Ammon's horn (tissue), 1 donor: ENCODE measurements around the gene DGKZ.
"Not testable (repeated sequence)": the region's sequence is repeated elsewhere in the genome, so short reads cannot be mapped to it uniquely, and the experiment has no call there.

ENCODE experiments used
- DNase-seq: peaks from one replicate; pipeline ENCODE4 v3.0.0-alpha.2; 2016; ENCODE audit warnings: low spot score

DGKZ gene

GRCh38 chr11:46346886-46347636 is at the start of gene DGKZ:
DGKZ (plus strand) TSS chr11:46347463; CDS start chr11:46347660, 197 bp downstream.
- DNase-seq = peak; percentile 91

- no peak for DNase-seq
Measured at GRCh38 chr11:46298699-46299433, 48.4 kb upstream of the DGKZ start.

DNA sequence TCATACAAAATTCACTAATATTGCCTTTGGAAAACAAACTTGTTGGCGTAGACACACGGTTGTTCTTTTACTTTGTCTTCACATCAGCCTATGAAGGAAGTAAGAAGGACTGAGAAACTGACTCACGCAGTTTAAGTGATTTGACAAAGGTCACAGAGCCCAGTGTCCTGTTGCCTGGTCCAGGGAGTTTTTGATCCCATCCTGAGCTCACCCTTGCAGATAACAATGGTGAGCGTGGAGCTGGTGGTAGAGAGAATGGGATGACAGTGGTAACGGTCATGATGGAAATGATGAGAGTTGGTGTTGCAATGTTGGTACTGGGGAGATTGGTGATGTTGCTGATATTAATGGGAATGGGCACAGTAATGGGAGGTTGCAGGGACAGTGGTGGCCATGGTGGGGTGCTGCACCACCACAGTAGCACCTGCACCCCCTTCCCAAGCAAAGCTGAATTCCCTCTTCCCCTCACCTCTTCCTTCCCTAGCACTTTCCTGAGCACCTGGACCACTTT is 47.8 kb upstream of the DGKZ start:
- DNase-seq = no peak

DNA sequence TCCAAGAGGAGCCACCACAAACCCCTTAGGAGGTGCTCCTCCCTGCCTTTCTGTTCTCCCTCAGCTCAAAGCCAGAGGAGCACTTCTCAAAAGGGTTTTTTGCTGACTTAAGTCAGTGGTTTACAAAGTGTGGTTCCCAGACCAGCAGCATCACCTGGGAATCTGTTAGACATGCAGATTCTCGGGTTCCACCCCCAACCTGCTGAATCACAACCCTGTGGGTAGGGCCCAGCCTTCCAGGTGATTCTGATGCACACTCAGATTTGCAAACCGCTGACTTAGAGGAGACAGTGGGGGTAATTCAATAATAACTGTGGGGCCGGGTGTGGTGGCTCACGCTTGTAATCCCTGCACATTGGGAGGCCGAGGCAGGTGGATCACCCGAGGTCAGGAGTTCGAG is 47.0 kb upstream of the DGKZ start:
- no peak for DNase-seq

DNA sequence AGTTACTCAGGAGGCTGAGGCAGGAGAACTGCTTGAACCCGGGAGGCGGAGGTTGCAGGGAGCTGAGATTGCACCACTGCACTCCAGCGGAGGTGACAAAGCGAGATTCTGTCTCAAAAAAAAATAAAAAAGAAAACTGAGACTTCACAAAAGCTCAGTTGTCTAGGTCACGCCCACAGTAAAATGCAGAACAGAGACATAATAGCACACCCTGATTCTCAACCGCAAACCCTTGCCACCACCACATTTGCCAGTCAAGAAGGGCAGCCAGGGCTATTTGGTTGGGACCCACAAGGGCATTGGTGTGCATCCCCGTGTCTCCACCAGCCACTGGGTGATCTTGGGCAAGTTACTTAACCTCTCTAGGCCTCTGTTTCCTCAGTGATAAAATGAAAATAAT is 44.4 kb upstream of the DGKZ start:
- DNase-seq = no peak

DNA sequence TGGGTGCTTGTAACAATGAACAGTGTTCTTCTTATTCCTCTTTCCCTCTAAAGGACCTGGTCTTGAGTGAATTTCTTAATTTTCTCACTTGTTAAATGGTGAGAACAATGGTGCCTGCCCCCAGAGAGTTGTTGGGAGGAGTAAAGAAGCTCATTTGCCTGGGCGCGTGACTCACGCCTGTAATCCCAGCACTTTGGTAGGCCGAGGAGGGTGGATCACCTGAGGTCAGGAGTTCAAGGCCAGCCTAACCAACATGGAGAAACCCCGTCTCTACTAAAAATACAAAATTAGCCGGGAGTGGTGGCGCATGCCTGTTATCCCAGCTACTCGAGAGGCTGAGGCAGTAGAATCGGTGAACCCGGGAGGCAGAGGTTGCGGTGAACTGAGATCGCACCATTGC is 43.2 kb upstream of the DGKZ start:
- DNase-seq = not testable (repeated sequence)

GRCh38 chr11:46304605-46305179 is 42.6 kb upstream of the DGKZ start:
- DNase-seq = no peak

GRCh38 chr11:46305295-46305694 is 42.0 kb upstream of the DGKZ start:
- DNase-seq = no peak

DNA sequence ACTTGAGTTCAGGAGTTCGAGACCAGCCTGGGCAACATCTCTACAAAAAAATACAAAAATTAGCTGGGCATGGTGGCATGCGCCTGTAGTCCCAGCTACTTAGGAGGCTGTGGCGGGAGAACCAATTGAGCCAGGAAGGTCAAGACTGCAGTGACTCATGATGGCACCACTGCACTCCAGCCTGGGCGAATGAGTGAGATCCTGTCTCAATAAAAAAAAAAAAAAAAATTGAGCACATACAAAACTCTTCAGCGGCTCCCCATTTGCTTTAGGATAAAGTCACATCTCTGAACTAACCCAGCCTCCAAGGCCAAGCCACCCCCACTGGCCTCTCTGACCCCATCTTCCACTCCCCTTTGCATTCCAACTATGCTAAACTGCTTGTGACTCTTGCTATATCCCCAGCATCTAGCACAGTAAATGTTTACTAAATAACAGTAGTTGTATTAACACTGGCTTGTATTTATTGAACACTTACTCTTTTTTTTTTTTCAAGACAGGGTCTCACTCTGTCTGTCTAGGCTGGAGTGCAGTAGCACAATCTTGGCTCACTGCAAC is 40.9 kb upstream of the DGKZ start:
- DNase-seq = no peak

- DNase-seq = no peak
Measured at GRCh38 chr11:46307369-46307768, 39.9 kb upstream of the DGKZ start.

DNA sequence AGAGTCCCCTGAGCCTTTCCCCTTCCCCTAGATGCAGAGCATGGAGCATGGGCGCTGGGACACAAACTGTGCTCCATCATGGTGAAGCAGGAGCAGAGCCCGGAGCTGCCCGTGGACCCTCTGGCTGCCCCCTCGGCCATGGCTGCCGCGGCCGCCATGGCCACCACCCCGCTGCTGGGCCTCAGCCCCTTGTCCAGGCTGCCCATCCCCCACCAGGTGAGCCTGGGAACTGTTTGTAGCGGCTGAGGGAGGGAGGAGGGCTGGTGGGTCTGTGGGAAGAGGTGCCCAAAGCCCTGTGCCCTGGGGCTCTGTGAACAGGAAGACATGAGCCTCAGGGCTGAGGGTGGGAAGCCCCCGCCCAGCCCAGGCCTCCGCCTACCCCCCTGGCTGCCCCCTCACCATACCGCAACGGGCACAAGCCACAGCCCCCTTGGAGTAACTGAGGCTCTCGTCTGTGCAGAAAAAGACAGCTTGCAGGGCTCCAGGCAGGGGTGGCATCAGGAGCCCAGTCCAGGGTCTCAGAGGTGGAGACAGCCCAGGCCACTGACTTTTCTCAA is 39.4 kb upstream of the DGKZ start:
- DNase-seq = no peak

- DNase-seq = peak; percentile 84
Measured at GRCh38 chr11:46308631-46309419, 38.4 kb upstream of the DGKZ start.

DNA sequence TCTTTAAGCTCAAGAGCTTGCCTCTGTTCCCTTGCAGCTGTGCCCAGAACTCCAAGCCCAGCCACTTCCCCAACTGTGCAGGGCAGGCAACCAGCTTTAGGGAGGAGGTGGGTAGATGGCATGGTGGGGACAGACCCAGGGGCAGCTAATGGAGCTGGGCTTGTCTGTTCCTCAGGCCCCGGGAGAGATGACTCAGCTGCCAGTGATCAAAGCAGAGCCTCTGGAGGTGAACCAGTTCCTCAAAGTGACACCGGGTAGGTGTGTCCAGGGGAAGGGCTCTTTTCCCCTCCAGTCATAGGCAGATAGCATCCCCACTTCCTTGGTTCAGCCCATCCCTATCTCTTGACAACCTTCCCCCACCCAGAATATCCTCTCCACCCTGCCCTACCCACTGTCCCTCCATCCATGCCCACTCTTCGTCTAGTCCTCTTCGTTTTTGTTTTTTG is 37.4 kb upstream of the DGKZ start:
- no peak for DNase-seq

GRCh38 chr11:46315033-46315738 is 32.1 kb upstream of the DGKZ start:
- DNase-seq = no peak

GRCh38 chr11:46315783-46316563 is 31.3 kb upstream of the DGKZ start:
- no peak for DNase-seq

GRCh38 chr11:46319074-46319453 is 28.2 kb upstream of the DGKZ start:
- DNase-seq = no peak

DNA sequence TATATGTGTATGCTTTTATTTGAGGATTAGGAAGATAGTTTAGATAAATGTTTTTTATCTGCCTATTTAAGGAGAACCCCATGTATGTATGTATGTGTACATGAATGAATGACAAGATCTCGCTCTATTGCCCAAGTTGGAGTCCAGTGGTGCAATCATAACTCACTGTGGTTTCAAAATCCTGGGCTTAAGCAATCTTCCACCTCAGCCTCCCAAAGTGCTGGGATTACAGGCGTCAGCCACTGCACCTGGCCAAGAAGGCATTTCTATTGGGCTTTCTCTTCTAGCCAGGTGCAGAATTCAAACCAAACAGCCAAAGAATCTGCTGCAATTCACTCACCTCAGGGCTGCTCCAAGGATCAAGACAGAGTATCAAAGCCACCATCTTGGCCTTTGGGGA is 25.5 kb upstream of the DGKZ start:
- DNase-seq = no peak

- DNase-seq = no peak
Measured at GRCh38 chr11:46322759-46323158, 24.5 kb upstream of the DGKZ start.

DNA sequence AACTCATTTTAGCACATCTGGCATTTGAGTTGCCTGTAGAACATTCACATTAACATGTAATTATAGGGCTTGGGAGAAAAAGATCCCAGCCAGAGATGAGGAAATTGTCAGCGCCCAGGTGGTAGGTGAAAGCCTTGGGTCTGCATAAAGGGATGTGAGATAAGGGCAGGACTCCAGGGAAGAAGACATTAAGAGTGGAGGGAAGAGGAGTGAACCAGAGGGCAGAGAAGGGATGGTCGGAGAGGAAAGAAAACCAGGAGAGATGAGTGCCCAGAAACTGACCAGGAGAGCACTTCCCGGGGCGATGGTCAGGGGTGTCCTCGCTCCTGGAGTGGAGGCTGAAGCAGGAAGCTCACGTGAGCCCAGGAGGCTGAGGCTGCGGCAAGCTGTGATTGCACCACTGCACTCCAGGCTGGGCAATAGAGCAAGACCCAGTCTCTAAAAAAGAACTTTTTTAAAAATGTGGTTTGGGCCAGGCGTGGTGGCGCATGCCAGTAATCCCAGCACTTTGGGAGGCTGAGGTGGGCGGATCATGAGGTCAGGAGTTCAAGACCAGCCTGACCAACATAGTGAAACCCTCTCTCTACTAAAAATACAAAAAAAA is 20.3 kb upstream of the DGKZ start:
- DNase-seq = no peak

DNA sequence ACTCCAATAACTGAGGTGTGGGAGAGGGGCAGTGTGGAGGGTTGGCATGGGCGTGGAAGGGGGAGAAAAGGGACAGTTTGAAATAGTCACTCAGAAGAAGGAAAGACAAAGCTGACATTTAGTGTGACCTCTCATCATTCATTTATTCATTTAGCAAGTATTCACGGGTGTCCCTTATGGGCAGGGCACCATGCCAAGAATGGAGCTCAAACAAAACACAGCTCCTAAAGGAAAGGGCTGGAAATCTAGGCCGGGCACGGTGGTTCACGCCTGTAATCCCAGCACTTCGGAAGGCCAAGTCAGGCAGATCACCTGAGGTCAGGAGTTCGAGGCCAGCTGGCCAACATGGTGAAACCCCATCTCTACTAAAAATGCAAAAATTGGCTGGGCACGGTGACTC is 19.4 kb upstream of the DGKZ start:
- no peak for DNase-seq
